Right cardiac atrium (tissue), 5 donors: ENCODE data around the gene AIF1. TPM values are rescaled to one million over a fixed set of nuclear protein-coding genes. Genes with fewer than 3 reads are reported as not detected.

Source experiments
- ATAC-seq, 2 donors: fragments of 200-7000 bp; cut with Tn5 transposase; one replicate each; pipeline versions ENCODE4 v1.8.0 to v1.9.1; 2020; ENCODE audit warnings: moderate library complexity in 2 of 2, mild to moderate bottlenecking in 1 of 2
- DNase-seq, 3 donors: peaks; one replicate each; pipeline ENCODE4 v3.0.0-alpha.2; 2020
- H3K27ac ChIP-seq: one replicate; pipeline ENCODE4 v1.5.1; 2013; ENCODE audit warnings: mild to moderate bottlenecking, low read length, control low read depth, moderate library complexity
- H3K27me3 ChIP-seq: one replicate; pipeline ENCODE4 v1.6.1; 2013; ENCODE audit not compliant: control insufficient read depth, insufficient read depth
- H3K4me1 ChIP-seq: one replicate; pipeline ENCODE4 v1.6.1; 2013; ENCODE audit warnings: low read length; ENCODE audit not compliant: control insufficient read depth, insufficient read depth
- H3K4me3 ChIP-seq: one replicate; pipeline ENCODE4 v1.5.1; 2013; ENCODE audit warnings: low read length, control low read depth
- H3K9me3 ChIP-seq: one replicate; pipeline ENCODE4 v1.6.1; 2013; ENCODE audit warnings: low read length; ENCODE audit not compliant: control insufficient read depth
- WGBS: extraction: QIAGEN DNeasy Blood & Tissue Kit; methylation state at CpG from one replicate; pipeline ENCODE4 v1.1.7; 2013; 5-methylcytosine and 5-hydroxymethylcytosine counted together
- intact Hi-C, 4 donors: fragments of 100-400 bp; cut with DNase I; formaldehyde crosslinking; loops; one replicate each; pipeline versions ENCODE4 v1.11.0 to v1.14.0; 2022 to 2023
- polyA plus RNA-seq: library from polyadenylated mRNA; stranded (reverse); fragments of 200-250 nt; gene quantifications from one replicate; pipeline ENCODE4 v1.2.3, GENCODE V29; 2013
- total RNA-seq, 4 donors: library from RNA; stranded (reverse); fragmentation: NEBNext Ultra II Directional; extraction: Animal tissue kit (Norgen Biotek cat#: 25700); gene quantifications; one replicate each; pipeline ENCODE4 v1.2.1, GENCODE V29; 2021
- donor health status: healthy with polysubstance abuse.
- donor health status: DM: no; HTN: yes; CAD: no.
- donor health status: DM: no; HTN: no; CAD: no.
- donor health status: DM: no; HTN: yes; CAD: no; lungs with severe emphysema.
- donor health status: DM: yes; HTN: yes; CAD: no.

Gene AIF1
- total and polyA plus RNA-seq, 5 donors: 14.7 to 29.9 (median 18.1) TPM

DNA sequence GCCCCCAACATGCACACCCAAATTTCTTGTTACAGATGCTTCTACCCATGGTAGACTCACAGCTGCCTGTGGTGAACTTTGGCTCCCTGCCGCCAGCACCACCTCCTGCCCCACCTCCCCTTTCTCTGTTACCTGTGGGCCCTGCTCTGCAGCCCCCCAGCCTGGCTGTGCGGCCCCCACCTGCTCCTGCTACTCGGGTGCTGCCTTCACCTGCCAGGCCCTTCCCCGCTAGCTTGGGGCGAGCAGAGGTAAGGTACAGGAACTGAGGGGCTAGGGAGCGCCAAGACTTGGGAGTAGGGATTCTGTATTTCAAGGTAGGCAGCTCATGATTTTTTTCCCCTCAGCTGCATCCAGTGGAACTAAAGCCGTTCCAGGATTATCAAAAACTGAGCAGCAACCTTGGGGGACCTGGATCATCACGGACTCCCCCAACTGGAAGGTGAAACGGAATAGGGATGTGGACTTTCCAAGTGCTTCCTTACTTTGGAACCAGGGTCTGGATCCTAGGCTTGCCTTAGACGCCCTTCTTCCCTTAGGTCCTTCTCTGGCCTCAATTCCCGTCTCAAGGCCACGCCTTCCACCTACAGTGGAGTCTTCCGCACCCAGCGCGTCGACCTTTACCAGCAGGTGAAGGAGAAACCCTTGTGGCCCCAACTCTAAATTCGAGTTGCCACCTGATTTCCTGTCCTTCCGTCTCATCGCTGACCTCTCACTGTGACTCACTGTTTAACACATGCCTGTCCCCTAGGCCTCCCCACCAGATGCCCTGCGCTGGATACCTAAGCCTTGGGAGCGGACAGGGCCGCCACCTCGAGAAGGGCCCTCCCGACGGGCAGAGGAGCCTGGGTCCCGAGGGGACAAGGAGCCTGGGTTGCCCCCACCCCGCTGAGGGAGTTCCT lies 21.9 kb downstream of the AIF1 start:
- Histone ChIP-seq H3K27ac (no peak overlapping the region), H3K9me3 (no peaks in the 10 kb centered on the region), H3K4me3 (no peak overlapping the region), H3K4me1 (no peaks in the 10 kb centered on the region), H3K27me3 (no peaks in the 10 kb centered on the region)
- 76% methylated on average over 27 of the region's 27 CpGs for WGBS
- no peak for ATAC-seq
- DNase-seq: no peak
- intact Hi-C loops: no loop called here

GRCh38 chr6:31639043-31639442 lies 24.0 kb downstream of the AIF1 start:
- no peak overlapping the region for H3K4me3 ChIP-seq
- H3K9me3 ChIP-seq: no peaks in the 10 kb centered on the region
- intact Hi-C loops: no loop called here
- WGBS: 80% methylated on average over 9 of the region's 9 CpGs
- no peak overlapping the region for H3K27ac ChIP-seq
- no peaks in the 10 kb centered on the region for H3K27me3 ChIP-seq
- no peaks in the 10 kb centered on the region for H3K4me1 ChIP-seq
- no peak for DNase-seq
- no peak for ATAC-seq

DNA sequence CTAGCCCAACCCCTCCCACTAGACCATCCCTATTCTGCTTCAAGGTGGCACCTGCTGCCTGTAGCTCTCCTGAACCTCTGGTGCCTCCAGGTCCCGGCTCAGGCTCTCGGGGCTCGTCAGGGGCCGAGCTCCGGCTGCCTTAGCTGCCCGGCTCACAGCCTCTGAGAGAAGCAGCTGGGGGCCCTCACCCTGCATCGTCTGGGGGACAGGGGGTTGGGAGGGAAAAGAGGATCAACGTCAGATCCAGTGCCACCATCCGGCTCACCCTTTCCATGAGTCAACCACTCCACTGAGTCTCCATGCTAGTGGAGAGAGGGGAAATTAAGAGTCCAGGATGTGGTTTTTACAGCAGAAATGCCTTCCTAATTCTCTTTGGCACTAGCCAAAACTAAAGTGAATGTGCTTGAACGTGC lies 24.4 kb downstream of the AIF1 start:
- 79% methylated on average over 10 of the region's 10 CpGs for WGBS
- Histone ChIP-seq H3K4me1 (no peaks in the 10 kb centered on the region), H3K27me3 (no peaks in the 10 kb centered on the region), H3K27ac (no peak overlapping the region), H3K9me3 (no peaks in the 10 kb centered on the region), H3K4me3 (no peak overlapping the region)
- intact Hi-C loops: no loop called here
- ATAC-seq: no peak
- DNase-seq: no peak

DNA sequence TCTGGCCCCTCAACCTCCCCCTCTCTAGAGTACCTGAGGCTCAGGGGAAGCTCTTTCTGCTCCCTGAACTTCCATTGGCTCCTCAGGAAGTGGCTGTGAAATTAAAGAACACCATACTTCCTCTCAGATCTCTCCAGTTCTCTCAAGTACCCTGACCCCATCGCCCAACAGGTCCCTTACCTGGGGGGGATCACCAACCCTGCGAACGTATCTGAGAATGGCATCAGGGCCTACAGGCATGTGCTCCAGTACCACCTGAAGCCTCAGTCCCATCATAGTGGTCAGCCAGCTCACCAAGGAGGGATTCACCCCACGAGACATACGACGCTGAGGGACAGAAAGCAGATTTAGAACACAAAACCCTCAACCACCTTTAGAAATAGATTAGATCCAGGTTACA lies 25.6 kb downstream of the AIF1 start:
- intact Hi-C loops: no loop called here
- ATAC-seq (no peak), DNase-seq (no peak)
- H3K27ac ChIP-seq: no peak overlapping the region
- no peak overlapping the region for H3K4me3 ChIP-seq
- 93% methylated on average over 6 of the region's 6 CpGs for WGBS
- H3K9me3 ChIP-seq: no peaks in the 10 kb centered on the region
- H3K27me3 ChIP-seq: no peaks in the 10 kb centered on the region
- H3K4me1 ChIP-seq: no peaks in the 10 kb centered on the region

- no peaks in the 10 kb centered on the region for H3K9me3 ChIP-seq
- 89% methylated on average over 4 of the region's 4 CpGs for WGBS
- intact Hi-C loops: no loop called here
- DNase-seq (no peak), ATAC-seq (no peak)
- no peak overlapping the region for H3K4me3 ChIP-seq
- H3K27ac ChIP-seq: no peak overlapping the region
- H3K4me1 ChIP-seq: no peaks in the 10 kb centered on the region
- H3K27me3 ChIP-seq: no peaks in the 10 kb centered on the region
These were observed 26.3 kb downstream of the AIF1 start for GRCh38 chr6:31641370-31641769.

DNA sequence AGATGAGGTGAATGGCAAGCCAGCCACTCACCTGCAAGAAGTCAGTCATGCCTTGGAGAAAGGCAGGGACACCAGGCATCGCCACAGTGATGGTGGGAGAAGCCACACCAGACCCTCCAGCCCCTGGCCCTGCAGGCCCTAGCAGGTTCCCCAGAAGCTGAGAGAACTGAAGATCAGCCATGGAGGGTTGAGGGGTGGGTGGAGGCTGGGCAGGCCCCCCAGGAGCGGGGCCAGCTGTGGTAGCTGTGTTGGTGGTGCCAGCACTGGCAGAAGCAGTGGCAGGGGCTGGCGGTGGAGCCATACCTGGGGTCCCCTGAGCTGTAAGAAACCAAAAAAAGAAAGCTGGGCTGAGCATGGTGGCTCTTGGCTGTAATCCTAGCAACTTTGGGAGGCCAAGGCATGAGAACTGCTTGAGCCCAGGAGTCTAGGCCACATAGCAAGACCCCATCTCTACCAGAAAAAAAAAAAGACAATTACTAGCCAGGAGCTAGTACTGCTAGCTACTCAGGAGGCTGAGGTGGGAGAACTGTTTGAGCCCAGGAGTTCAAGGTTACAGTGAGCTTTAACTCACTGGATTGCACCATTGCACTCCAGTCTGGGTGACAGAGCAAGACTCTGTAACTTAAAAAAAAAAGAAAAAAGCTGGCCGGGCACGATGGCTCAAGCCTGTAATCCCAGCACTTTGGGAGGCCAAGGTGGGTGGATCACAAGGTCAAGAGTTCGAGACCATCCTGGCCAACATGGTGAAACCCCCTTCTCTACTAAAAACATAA lies 27.9 kb downstream of the AIF1 start:
- no peaks in the 10 kb centered on the region for H3K4me1 ChIP-seq
- no peaks in the 10 kb centered on the region for H3K9me3 ChIP-seq
- ATAC-seq: no peak
- DNase-seq: no peak
- H3K4me3 ChIP-seq: no peak overlapping the region
- H3K27ac ChIP-seq: no peak overlapping the region
- H3K27me3 ChIP-seq: no peaks in the 10 kb centered on the region
- 85% methylated on average over 6 of the region's 6 CpGs for whole genome bisulfite sequencing
- intact Hi-C loops: no loop called here

DNA sequence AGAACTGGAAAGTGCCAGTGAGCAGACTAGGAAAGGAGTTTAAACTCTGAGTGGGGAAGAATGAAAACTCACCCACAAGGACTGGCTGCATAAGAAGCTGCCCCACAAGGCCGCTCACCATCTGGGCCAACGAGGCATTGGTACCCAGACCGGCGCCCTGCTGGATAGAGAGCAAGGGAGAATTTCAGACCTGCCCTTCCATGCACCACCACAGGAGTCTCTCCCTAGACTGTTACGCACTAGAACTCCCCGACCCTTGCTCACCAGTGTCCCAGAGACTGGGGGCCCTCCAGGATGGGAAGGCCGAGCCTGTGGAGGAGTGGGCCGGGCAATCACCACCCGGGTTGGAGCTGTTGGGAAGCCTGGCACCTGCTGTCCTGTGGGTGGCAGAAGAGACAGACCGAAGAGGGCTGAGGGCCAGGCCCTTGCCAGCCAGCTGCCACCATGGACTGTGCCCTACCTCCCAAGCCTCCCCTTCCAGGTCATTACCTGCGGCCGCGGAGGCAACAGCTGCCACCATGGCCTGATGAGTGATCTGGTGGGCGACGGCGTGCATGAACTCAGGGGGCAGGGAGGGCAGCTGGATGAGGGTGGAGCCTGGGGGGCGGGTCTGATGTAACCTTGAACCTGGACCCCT lies 28.9 kb downstream of the AIF1 start:
- Histone ChIP-seq H3K4me3 (no peak overlapping the region), H3K27me3 (no peaks in the 10 kb centered on the region), H3K9me3 (no peaks in the 10 kb centered on the region), H3K4me1 (no peaks in the 10 kb centered on the region), H3K27ac (no peak overlapping the region)
- ATAC-seq (no peak), DNase-seq (peak in 1 of 3 donors; percentile 16)
- intact Hi-C loops: no loop called here
- 90% methylated on average over 17 of the region's 17 CpGs for WGBS

- ATAC-seq (peak in 1 of 2 donors; percentile 9), DNase-seq (no peak)
- Histone ChIP-seq H3K4me1 (no peaks in the 10 kb centered on the region), H3K27ac (no peak overlapping the region), H3K9me3 (no peaks in the 10 kb centered on the region), H3K4me3 (no peak overlapping the region), H3K27me3 (no peaks in the 10 kb centered on the region)
- intact Hi-C loops: no loop called here
- 95% methylated on average over 9 of the region's 9 CpGs for whole genome bisulfite sequencing
These were observed 30.3 kb downstream of the AIF1 start for GRCh38 chr6:31645325-31645724.

GRCh38 chr6:31651602-31652191 lies 36.7 kb downstream of the AIF1 start:
- Histone ChIP-seq H3K27ac (peak overlapping the region; percentile 97), H3K27me3 (no peaks in the 10 kb centered on the region), H3K9me3 (no peaks in the 10 kb centered on the region), H3K4me3 (peak overlapping the region; percentile 73), H3K4me1 (peaks cover 10% of the 10 kb centered on the region)
- intact Hi-C loops: no loop called here
- whole genome bisulfite sequencing: 3% methylated on average over 29 of the region's 29 CpGs
- DNase-seq (no peak), ATAC-seq (peak; percentile 68 to 79)

- ATAC-seq (peak; percentile 82 to 84), DNase-seq (peak; percentile 89 to 94 (median 91))
- Histone ChIP-seq H3K27me3 (no peaks in the 10 kb centered on the region), H3K27ac (peak overlapping the region; percentile 97), H3K9me3 (no peaks in the 10 kb centered on the region), H3K4me3 (peak overlapping the region; percentile 73), H3K4me1 (peaks cover 10% of the 10 kb centered on the region)
- WGBS: 10% methylated on average over 37 of the region's 37 CpGs
- intact Hi-C loops: no loop called here
These were observed 38.1 kb downstream of the AIF1 start for GRCh38 chr6:31652925-31653724.
